ENCODE data around the gene NFATC1. TPM values are rescaled to one million over a fixed set of nuclear protein-coding genes. Genes with fewer than 3 reads are reported as not detected.

The NFATC1 gene
- total and polyA plus RNA-seq, 7 experiments from 2014 or later: 27.1 to 87.2 (median 53.4) TPM

- H3K36me3 Mint-ChIP-seq: peaks cover 0 to 29% (median 8%) of the 10 kb centered on the region in 5 donors
- no peak for ATAC-seq
These were observed 15.2 kb downstream of the NFATC1 start for GRCh38 chr18:79410731-79411613.

GRCh38 chr18:79411614-79412526 is 16.1 kb downstream of the NFATC1 start:
- peaks cover 0 to under 1% of the 10 kb centered on the region in 2 donors for H3K4me1 ChIP-seq (ENCODE audit: control insufficient read depth in 2 of 2, insufficient read depth in 2 of 2, low read length in 2 of 2)
- Mint-ChIP-seq H3K36me3 (peaks cover 0 to 25% (median 5%) of the 10 kb centered on the region in 5 donors), H3K27me3 (no peaks in the 10 kb centered on the region)

More at GRCh38 chr18:79410731-79411613, 15.2 kb downstream of the NFATC1 start:
- Histone ChIP-seq H3K4me1 (ENCODE audit: control insufficient read depth in 2 of 2, insufficient read depth in 2 of 2, low read length in 2 of 2) (peaks cover 6 to 9% of the 10 kb centered on the region in 2 donors), H3K4me3 (ENCODE audit: low read length) (no peak overlapping the region), H3K36me3 (ENCODE audit: control insufficient read depth in 2 of 3, insufficient read depth in 3 of 3, low read length in 3 of 3) (peaks cover 7 to 59% (median 11%) of the 10 kb centered on the region in 3 experiments), H3K27ac (ENCODE audit: low read depth, low read length) (no peak overlapping the region), H3K9me3 (ENCODE audit: control insufficient read depth in 2 of 3, low read length in 3 of 3) (no peaks in the 10 kb centered on the region), H3K27me3 (ENCODE audit: control insufficient read depth in 2 of 2, insufficient read depth in 2 of 2, low read length in 2 of 2) (no peaks in the 10 kb centered on the region)
- peaks cover 15 to 50% (median 37%) of the 10 kb centered on the region in 7 donors for H3K4me1 Mint-ChIP-seq
- ChIA-PET POLR2A (no interaction called here), CTCF (interaction anchor here (0.6 to 0.7 kb wide), 2 partner anchors 85 to 120 kb away, joined by 3 read pairs; no protein-coding TSS in a partner anchor)
- intact Hi-C loops (cut with micrococcal nuclease): no loop called here
- peaks cover 0 to 2% (median 0%) of the 10 kb centered on the region in 11 donors for H3K9me3 Mint-ChIP-seq
- H3K4me3 Mint-ChIP-seq: no peak overlapping the region
- no peaks in the 10 kb centered on the region for H3K27me3 Mint-ChIP-seq
- no peak for DNase-seq
- H3K27ac Mint-ChIP-seq: peak overlapping the region in 1 of 9 donors; percentile 12

GRCh38 chr18:79413025-79413424 is 17.3 kb downstream of the NFATC1 start:
- Mint-ChIP-seq H3K9me3 (peaks cover 0 to 1% (median 0%) of the 10 kb centered on the region in 11 donors), H3K4me1 (peaks cover 7 to 38% (median 29%) of the 10 kb centered on the region in 7 donors), H3K27me3 (no peaks in the 10 kb centered on the region), H3K4me3 (no peak overlapping the region), H3K27ac (peak overlapping the region in 5 of 9 donors; percentile 18 to 76 (median 47)), H3K36me3 (peaks cover 0 to 21% (median 5%) of the 10 kb centered on the region in 5 donors)
- Histone ChIP-seq H3K27me3 (ENCODE audit: control insufficient read depth in 2 of 2, insufficient read depth in 2 of 2, low read length in 2 of 2) (no peaks in the 10 kb centered on the region), H3K36me3 (ENCODE audit: control insufficient read depth in 2 of 3, insufficient read depth in 3 of 3, low read length in 3 of 3) (peaks cover 7 to 60% (median 13%) of the 10 kb centered on the region in 3 experiments), H3K9me3 (ENCODE audit: control insufficient read depth in 2 of 3, low read length in 3 of 3) (no peaks in the 10 kb centered on the region), H3K4me1 (ENCODE audit: control insufficient read depth in 2 of 2, insufficient read depth in 2 of 2, low read length in 2 of 2) (no peaks in the 10 kb centered on the region), H3K27ac (ENCODE audit: low read depth, low read length) (no peak overlapping the region), H3K4me3 (ENCODE audit: low read length) (no peak overlapping the region)
- no peak for DNase-seq
- ATAC-seq: no peak
- ChIA-PET CTCF (interaction anchor here (0.6 kb wide), 1 partner anchor 47 kb away, joined by 3 read pairs; no protein-coding TSS in a partner anchor), POLR2A (no interaction called here)
- intact Hi-C loops (cut with micrococcal nuclease): no loop called here

More at GRCh38 chr18:79411614-79412526, 16.1 kb downstream of the NFATC1 start:
- Histone ChIP-seq H3K4me3 (ENCODE audit: low read length) (no peak overlapping the region), H3K27me3 (ENCODE audit: control insufficient read depth in 2 of 2, insufficient read depth in 2 of 2, low read length in 2 of 2) (no peaks in the 10 kb centered on the region), H3K27ac (ENCODE audit: low read depth, low read length) (no peak overlapping the region), H3K36me3 (ENCODE audit: control insufficient read depth in 2 of 3, insufficient read depth in 3 of 3, low read length in 3 of 3) (peaks cover 7 to 59% (median 11%) of the 10 kb centered on the region in 3 experiments), H3K9me3 (ENCODE audit: control insufficient read depth in 2 of 3, low read length in 3 of 3) (no peaks in the 10 kb centered on the region)
- no peaks in the 10 kb centered on the region for H3K9me3 Mint-ChIP-seq
- DNase-seq (no peak), ATAC-seq (no peak)
- ChIA-PET POLR2A (no interaction called here), CTCF (no interaction called here)
- intact Hi-C loops (cut with micrococcal nuclease): no loop called here
- H3K4me1 Mint-ChIP-seq: peaks cover 10 to 49% (median 35%) of the 10 kb centered on the region in 7 donors
- H3K4me3 Mint-ChIP-seq: no peak overlapping the region
- peak overlapping the region in 1 of 9 donors; percentile 65 for H3K27ac Mint-ChIP-seq

GRCh38 chr18:79413426-79413825 is 17.7 kb downstream of the NFATC1 start:
- no peaks in the 10 kb centered on the region for H3K4me1 ChIP-seq (ENCODE audit: control insufficient read depth in 2 of 2, insufficient read depth in 2 of 2, low read length in 2 of 2)
- intact Hi-C loops (cut with micrococcal nuclease): no loop called here
- H3K27me3 ChIP-seq (ENCODE audit: control insufficient read depth in 2 of 2, insufficient read depth in 2 of 2, low read length in 2 of 2): no peaks in the 10 kb centered on the region
- DNase-seq: no peak
- ATAC-seq: no peak
- Mint-ChIP-seq H3K27me3 (no peaks in the 10 kb centered on the region), H3K9me3 (peaks cover 0 to 1% (median 0%) of the 10 kb centered on the region in 11 donors), H3K4me1 (peaks cover 7 to 37% (median 29%) of the 10 kb centered on the region in 7 donors), H3K4me3 (no peak overlapping the region), H3K27ac (peak overlapping the region in 4 of 9 donors; percentile 18 to 76 (median 56)), H3K36me3 (peaks cover 0 to 21% (median 5%) of the 10 kb centered on the region in 5 donors)
- H3K9me3 ChIP-seq (ENCODE audit: control insufficient read depth in 2 of 3, low read length in 3 of 3): no peaks in the 10 kb centered on the region
- ChIA-PET CTCF (no interaction called here), POLR2A (no interaction called here)
- H3K36me3 ChIP-seq (ENCODE audit: control insufficient read depth in 2 of 3, insufficient read depth in 3 of 3, low read length in 3 of 3): peaks cover 7 to 64% (median 14%) of the 10 kb centered on the region in 3 experiments
- no peak overlapping the region for H3K4me3 ChIP-seq (ENCODE audit: low read length)
- no peak overlapping the region for H3K27ac ChIP-seq (ENCODE audit: low read depth, low read length)

- no peaks in the 10 kb centered on the region for H3K9me3 ChIP-seq (ENCODE audit: control insufficient read depth in 2 of 3, low read length in 3 of 3)
- peaks cover 7 to 41% (median 33%) of the 10 kb centered on the region in 7 donors for H3K4me1 Mint-ChIP-seq
- ATAC-seq: no peak
- no peak overlapping the region for H3K4me3 Mint-ChIP-seq
- peaks cover 0 to 21% (median 5%) of the 10 kb centered on the region in 5 donors for H3K36me3 Mint-ChIP-seq
- H3K27ac ChIP-seq (ENCODE audit: low read depth, low read length): no peak overlapping the region
- intact Hi-C loops (cut with micrococcal nuclease): no loop called here
- no peak for DNase-seq
- no peaks in the 10 kb centered on the region for H3K27me3 ChIP-seq (ENCODE audit: control insufficient read depth in 2 of 2, insufficient read depth in 2 of 2, low read length in 2 of 2)
- peaks cover 0 to 1% (median 0%) of the 10 kb centered on the region in 11 donors for H3K9me3 Mint-ChIP-seq
- no peak overlapping the region for H3K4me3 ChIP-seq (ENCODE audit: low read length)
- H3K27me3 Mint-ChIP-seq: no peaks in the 10 kb centered on the region
- peaks cover 7 to 69% (median 14%) of the 10 kb centered on the region in 3 experiments for H3K36me3 ChIP-seq (ENCODE audit: control insufficient read depth in 2 of 3, insufficient read depth in 3 of 3, low read length in 3 of 3)
- H3K4me1 ChIP-seq (ENCODE audit: control insufficient read depth in 2 of 2, insufficient read depth in 2 of 2, low read length in 2 of 2): no peaks in the 10 kb centered on the region
- H3K27ac Mint-ChIP-seq: peak overlapping the region in 5 of 9 donors; percentile 13 to 76 (median 36)
- POLR2A ChIA-PET: no interaction called here
- CTCF ChIA-PET: no interaction called here
These were observed 18.2 kb downstream of the NFATC1 start for GRCh38 chr18:79413901-79414300.

DNA sequence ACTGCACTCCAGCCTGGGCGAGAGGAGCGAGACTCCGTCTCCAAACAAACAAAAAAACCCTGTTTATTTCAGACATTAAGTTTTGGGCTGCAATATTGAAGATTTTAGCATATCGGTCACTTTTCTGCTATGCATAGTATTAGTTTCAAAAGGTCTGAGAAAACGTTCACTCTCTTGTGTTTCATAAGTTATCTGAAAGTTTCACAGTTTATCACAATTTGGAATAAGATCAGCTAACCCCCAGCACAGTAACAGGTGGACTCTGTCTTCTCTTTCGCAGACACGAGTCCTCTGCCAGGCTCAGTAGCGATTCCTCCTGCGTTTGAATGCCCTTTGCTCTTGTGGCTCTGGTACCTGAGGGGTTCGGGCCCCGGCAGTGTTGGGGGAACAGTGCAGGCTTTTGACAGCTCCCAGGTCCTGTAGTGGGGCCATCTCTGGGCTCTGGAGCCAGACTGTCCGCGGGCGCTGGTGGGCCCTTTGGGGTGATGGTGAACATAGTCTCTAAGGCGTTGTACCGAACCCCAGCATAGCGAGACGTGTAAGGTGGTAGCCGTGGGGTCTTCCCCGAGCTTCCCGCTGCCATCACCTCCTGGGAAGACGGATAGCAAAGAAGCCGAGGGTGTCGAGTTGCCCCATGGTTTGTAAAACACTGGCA is 20.4 kb downstream of the NFATC1 start:
- CTCF ChIA-PET: no interaction called here

More for the DNA sequence above, 20.4 kb downstream of the NFATC1 start:
- Mint-ChIP-seq H3K4me3 (peak overlapping the region in 1 of 10 donors; percentile 11), H3K4me1 (peaks cover 9 to 52% (median 43%) of the 10 kb centered on the region in 7 donors), H3K27me3 (no peaks in the 10 kb centered on the region), H3K27ac (peak overlapping the region in 4 of 9 donors; percentile 6 to 76 (median 42)), H3K9me3 (peaks cover 0 to 1% (median 0%) of the 10 kb centered on the region in 11 donors), H3K36me3 (peaks cover 5 to 31% (median 12%) of the 10 kb centered on the region in 5 donors)
- Histone ChIP-seq H3K27me3 (ENCODE audit: control insufficient read depth in 2 of 2, insufficient read depth in 2 of 2, low read length in 2 of 2) (no peaks in the 10 kb centered on the region), H3K4me3 (ENCODE audit: low read length) (no peak overlapping the region), H3K27ac (ENCODE audit: low read depth, low read length) (no peak overlapping the region), H3K36me3 (ENCODE audit: control insufficient read depth in 2 of 3, insufficient read depth in 3 of 3, low read length in 3 of 3) (peaks cover 7 to 65% (median 17%) of the 10 kb centered on the region in 3 experiments), H3K9me3 (ENCODE audit: control insufficient read depth in 2 of 3, low read length in 3 of 3) (no peaks in the 10 kb centered on the region), H3K4me1 (ENCODE audit: control insufficient read depth in 2 of 2, insufficient read depth in 2 of 2, low read length in 2 of 2) (no peaks in the 10 kb centered on the region)
- DNase-seq (no peak), ATAC-seq (no peak)
- intact Hi-C loops (cut with micrococcal nuclease): no loop called here
- POLR2A ChIA-PET: interaction anchor here (0.7 kb wide), 1 partner anchor 102 kb away, joined by 3 read pairs; no protein-coding TSS in a partner anchor
